HG03159 (cell line): Measurements from ENCODE around the gene SPECC1.
"Not testable (repeated sequence)": the region's sequence is repeated elsewhere in the genome, so short reads cannot be mapped to it uniquely, and the experiment has no call there.

Experiments used
- ATAC-seq: cut with Tn5 transposase; IDR thresholded peaks from one replicate; pipeline ENCODE4 v1.9.1; 2021; ENCODE audit warnings: mild to moderate bottlenecking, moderate library complexity; ENCODE audit not compliant: unreplicated experiment

SPECC1 gene

GRCh38 chr17:20259668-20260067 lies 250.5 kb downstream of the SPECC1 start:
- no peak for ATAC-seq

GRCh38 chr17:20260268-20260667 lies 251.1 kb downstream of the SPECC1 start:
- ATAC-seq: no peak

GRCh38 chr17:20262226-20263114 lies 253.3 kb downstream of the SPECC1 start:
- no peak for ATAC-seq

- not testable (repeated sequence) for ATAC-seq
These were observed 253.9 kb downstream of the SPECC1 start for GRCh38 chr17:20263115-20263433.

- no peak for ATAC-seq
These were observed 254.4 kb downstream of the SPECC1 start for GRCh38 chr17:20263595-20263994.

- no peak for ATAC-seq
These were observed 255.8 kb downstream of the SPECC1 start for GRCh38 chr17:20264996-20265395.

GRCh38 chr17:20266806-20267458 lies 257.8 kb downstream of the SPECC1 start:
- ATAC-seq: no peak

GRCh38 chr17:20267459-20267842 lies 258.3 kb downstream of the SPECC1 start:
- no peak for ATAC-seq

- no peak for ATAC-seq
These were observed 261.2 kb downstream of the SPECC1 start for GRCh38 chr17:20270369-20270768.

- no peak for ATAC-seq
These were observed 262.0 kb downstream of the SPECC1 start for GRCh38 chr17:20271011-20271610.

GRCh38 chr17:20273741-20274500 lies 264.8 kb downstream of the SPECC1 start:
- no peak for ATAC-seq

- ATAC-seq: no peak
These were observed 266.5 kb downstream of the SPECC1 start for GRCh38 chr17:20275653-20276052.

GRCh38 chr17:20276421-20276820 lies 267.3 kb downstream of the SPECC1 start:
- ATAC-seq: no peak

- no peak for ATAC-seq
These were observed 269.6 kb downstream of the SPECC1 start for GRCh38 chr17:20278805-20279204.

- ATAC-seq: no peak
These were observed 270.5 kb downstream of the SPECC1 start for GRCh38 chr17:20279631-20280030.

- no peak for ATAC-seq
These were observed 270.9 kb downstream of the SPECC1 start for GRCh38 chr17:20280051-20280450.

GRCh38 chr17:20280851-20281250 lies 271.7 kb downstream of the SPECC1 start:
- no peak for ATAC-seq

- ATAC-seq: no peak
These were observed 272.7 kb downstream of the SPECC1 start for GRCh38 chr17:20281860-20282259.

GRCh38 chr17:20282526-20283308 lies 273.6 kb downstream of the SPECC1 start:
- ATAC-seq: no peak

- no peak for ATAC-seq
These were observed 274.9 kb downstream of the SPECC1 start for GRCh38 chr17:20284022-20284421.
